ENCODE results near the gene RUFY4.

DNA sequence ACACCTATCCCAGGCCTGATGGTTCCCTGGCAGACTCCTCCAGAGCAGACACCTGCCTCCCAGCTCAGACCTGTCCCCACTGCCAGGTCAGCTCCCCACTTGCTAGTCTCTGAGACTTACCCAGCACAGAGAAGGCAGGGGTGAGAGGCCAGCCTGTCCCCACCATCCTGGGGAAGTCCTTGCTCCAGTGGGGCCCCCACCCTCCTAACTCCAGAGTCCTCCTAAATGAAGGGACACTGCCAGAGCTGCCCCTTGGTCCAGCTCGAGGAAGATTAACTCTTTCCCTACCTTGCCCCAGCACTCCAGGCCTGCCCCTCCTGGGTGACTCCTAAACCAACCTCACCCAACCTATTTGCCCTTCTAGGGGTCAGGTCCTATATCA is 35.9 kb upstream of the RUFY4 start:
- no peak for TF ChIP-seq POLR2A (IDR thresholded peaks at IDR 0.05; ENCODE audit: low read length)
- TF ChIP-seq GATA1 (IDR thresholded peaks at IDR 0.05; ENCODE audit: low read depth, low read length): no peak

Measured in erythroblast (primary cell).